Left lung (tissue), 10 donors: ENCODE data around the gene ADGRF1. TPM values are rescaled to one million over a fixed set of nuclear protein-coding genes. Genes with fewer than 3 reads are reported as not detected.
A peak's percentile ranks its signal among the peaks of the same experiment; 100 is the strongest.

Experiments used
- ATAC-seq: fragments of 200-7000 bp; cut with Tn5 transposase; one replicate; pipeline ENCODE4 v1.9.1; 2020; ENCODE audit warnings: moderate library complexity
- DNase-seq, 4 donors: peaks; one replicate each; pipeline ENCODE4 v3.0.0-alpha.2; 2013 to 2020
- H3K27ac ChIP-seq, 2 donors: fragments of 200-600 bp; sonication (generic) in 1 of 2; one replicate each; pipeline versions ENCODE4 v1.5.0 to v1.8.0; 2020 to 2021
- H3K27me3 ChIP-seq, 2 donors: fragments of 200-600 bp; sonication (generic) in 1 of 2; one replicate each; pipeline versions ENCODE4 v1.5.0 to v1.8.0; 2020 to 2021
- H3K36me3 ChIP-seq, 2 donors: fragments of 200-600 bp; sonication (generic) in 1 of 2; one replicate each; pipeline versions ENCODE4 v1.5.0 to v1.8.0; 2020 to 2021
- H3K4me1 ChIP-seq, 2 donors: fragments of 200-600 bp; one replicate each; pipeline ENCODE4 v1.8.0; 2021
- H3K4me3 ChIP-seq, 2 donors: fragments of 200-600 bp; sonication (generic) in 1 of 2; one replicate each; pipeline versions ENCODE4 v1.5.0 to v1.8.0; 2020 to 2021; ENCODE audit warnings: mild to moderate bottlenecking in 1 of 2
- H3K9me3 ChIP-seq, 2 donors: fragments of 200-600 bp; sonication (generic) in 1 of 2; one replicate each; pipeline versions ENCODE4 v1.5.0 to v1.8.0; 2020 to 2021
- intact Hi-C, 2 donors: fragments of 100-400 bp; cut with DNase I; formaldehyde crosslinking; loops; one replicate each; pipeline versions ENCODE4 v1.11.2 to v1.14.2; 2022
- polyA plus RNA-seq, 6 donors: library from polyadenylated mRNA; unstranded; fragments of 120-200 nt; gene quantifications; one replicate each; pipeline ENCODE4 v1.2.1, GENCODE V29; 2013; ENCODE audit not compliant: insufficient read length in 6 of 6
- total RNA-seq, 2 donors: library from RNA; stranded (reverse); fragmentation: NEBNext Ultra II Directional; extraction: Animal tissue kit (Norgen Biotek cat#: 25700); gene quantifications; one replicate each; pipeline ENCODE4 v1.2.1, GENCODE V29; 2021
- TF ChIP-seq, protein P1 (sequence below), 2 donors: fragments of 200-600 bp; sonication (generic) in 1 of 2; IDR thresholded peaks; one replicate each; pipeline versions ENCODE4 v1.5.0 to v1.8.0; 2021; ENCODE audit warnings: antibody characterized with exemption in 2 of 2
- donor health status: DM: no; HTN: yes; CAD: no.
- donor health status: DM: no; HTN: no; CAD: no.

The ADGRF1 gene
- total and polyA plus RNA-seq, 8 donors, result 0.21 to 30.0 (median 0.44) TPM

- Histone ChIP-seq H3K9me3 (no peaks in the 10 kb centered on the region), H3K27me3 (no peaks in the 10 kb centered on the region), H3K36me3 (no peaks in the 10 kb centered on the region), H3K4me3 (no peak overlapping the region), H3K4me1 (peaks cover 0 to 5% of the 10 kb centered on the region in 2 donors), H3K27ac (no peak overlapping the region)
- TF ChIP-seq, protein P1, sequence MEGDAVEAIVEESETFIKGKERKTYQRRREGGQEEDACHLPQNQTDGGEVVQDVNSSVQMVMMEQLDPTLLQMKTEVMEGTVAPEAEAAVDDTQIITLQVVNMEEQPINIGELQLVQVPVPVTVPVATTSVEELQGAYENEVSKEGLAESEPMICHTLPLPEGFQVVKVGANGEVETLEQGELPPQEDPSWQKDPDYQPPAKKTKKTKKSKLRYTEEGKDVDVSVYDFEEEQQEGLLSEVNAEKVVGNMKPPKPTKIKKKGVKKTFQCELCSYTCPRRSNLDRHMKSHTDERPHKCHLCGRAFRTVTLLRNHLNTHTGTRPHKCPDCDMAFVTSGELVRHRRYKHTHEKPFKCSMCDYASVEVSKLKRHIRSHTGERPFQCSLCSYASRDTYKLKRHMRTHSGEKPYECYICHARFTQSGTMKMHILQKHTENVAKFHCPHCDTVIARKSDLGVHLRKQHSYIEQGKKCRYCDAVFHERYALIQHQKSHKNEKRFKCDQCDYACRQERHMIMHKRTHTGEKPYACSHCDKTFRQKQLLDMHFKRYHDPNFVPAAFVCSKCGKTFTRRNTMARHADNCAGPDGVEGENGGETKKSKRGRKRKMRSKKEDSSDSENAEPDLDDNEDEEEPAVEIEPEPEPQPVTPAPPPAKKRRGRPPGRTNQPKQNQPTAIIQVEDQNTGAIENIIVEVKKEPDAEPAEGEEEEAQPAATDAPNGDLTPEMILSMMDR (IDR thresholded peaks at IDR 0.05), result no peak
- ATAC-seq, result no peak
- intact Hi-C loops, result no loop called here
- DNase-seq, result no peak
Observed at GRCh38 chr6:47009583-47009982, 32.5 kb downstream of the ADGRF1 start.

- ATAC-seq, result no peak
- Histone ChIP-seq H3K36me3 (no peaks in the 10 kb centered on the region), H3K27me3 (no peaks in the 10 kb centered on the region), H3K27ac (no peak overlapping the region), H3K4me3 (no peak overlapping the region), H3K4me1 (peaks cover 0 to 5% of the 10 kb centered on the region in 2 donors), H3K9me3 (no peaks in the 10 kb centered on the region)
- TF ChIP-seq, protein P1 (IDR thresholded peaks at IDR 0.05), result no peak
- intact Hi-C loops, result no loop called here
- no peak for DNase-seq
Observed at GRCh38 chr6:47008397-47008763, 33.8 kb downstream of the ADGRF1 start.

DNA sequence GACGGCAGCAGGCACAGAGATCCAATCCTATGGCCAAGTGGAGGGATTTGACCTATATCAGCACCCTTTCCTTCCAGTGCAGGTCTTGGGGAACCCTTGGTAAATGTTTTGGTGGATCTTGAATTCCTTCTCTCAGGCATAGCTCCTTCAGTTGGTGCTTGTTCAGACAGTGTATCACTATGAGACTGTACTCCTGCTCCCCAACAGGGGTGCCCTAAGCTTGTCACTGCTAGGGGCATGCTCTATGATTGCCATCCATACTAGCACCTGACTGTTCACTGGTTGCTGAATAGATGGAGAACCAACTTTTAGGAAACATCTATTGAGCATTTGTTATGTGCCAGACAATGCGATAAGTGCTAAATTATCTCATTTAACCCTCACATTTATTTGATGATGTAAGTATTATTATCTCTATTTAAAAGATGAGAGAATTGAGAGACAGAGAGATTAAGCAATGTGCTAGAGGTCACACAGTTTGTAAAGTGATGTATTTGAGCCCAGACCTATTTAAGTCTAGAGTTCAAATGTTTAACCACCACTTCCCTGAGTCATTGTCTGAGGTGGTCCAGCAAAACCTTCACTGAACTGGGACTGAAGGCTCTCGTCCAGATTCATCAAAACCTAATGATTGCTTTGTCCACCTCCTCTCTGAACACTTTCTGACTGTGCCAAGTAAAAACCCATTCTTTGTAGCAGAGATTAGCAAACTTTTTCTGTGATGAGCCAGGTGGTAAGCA lies 34.3 kb downstream of the ADGRF1 start:
- Histone ChIP-seq H3K27me3 (no peaks in the 10 kb centered on the region), H3K4me1 (peaks cover 0 to 5% of the 10 kb centered on the region in 2 donors), H3K27ac (no peak overlapping the region), H3K36me3 (no peaks in the 10 kb centered on the region), H3K4me3 (no peak overlapping the region), H3K9me3 (no peaks in the 10 kb centered on the region)
- no peak for DNase-seq
- intact Hi-C loops, result no loop called here
- no peak for ATAC-seq
- TF ChIP-seq, protein P1 (IDR thresholded peaks at IDR 0.05), result no peak

DNA sequence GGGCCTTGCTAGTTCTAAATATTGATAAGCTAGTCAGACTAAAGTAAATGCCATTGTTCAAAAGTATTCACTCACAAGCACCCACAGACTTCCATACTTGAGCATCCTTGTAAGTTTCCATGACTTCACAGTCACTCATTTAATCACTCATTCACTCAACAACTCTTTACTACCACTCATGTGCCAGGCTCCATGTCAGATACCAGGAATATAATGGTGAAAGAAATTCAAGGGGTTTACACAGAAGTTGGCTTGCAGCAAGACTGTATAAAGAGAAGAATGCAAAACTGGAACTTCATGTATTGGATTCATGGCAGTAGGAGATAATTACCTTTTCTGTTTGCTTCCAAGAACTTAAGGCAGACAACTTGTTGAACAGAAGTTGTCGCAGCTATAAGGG lies 36.6 kb downstream of the ADGRF1 start:
- Histone ChIP-seq H3K4me1 (peaks cover 0 to 5% of the 10 kb centered on the region in 2 donors), H3K9me3 (no peaks in the 10 kb centered on the region), H3K36me3 (no peaks in the 10 kb centered on the region), H3K27ac (peak overlapping the region in 1 of 2 donors; percentile 61), H3K27me3 (no peaks in the 10 kb centered on the region), H3K4me3 (no peak overlapping the region)
- TF ChIP-seq, protein P1 (IDR thresholded peaks at IDR 0.05), result no peak
- intact Hi-C loops, result no loop called here
- DNase-seq, result no peak
- ATAC-seq, result peak; percentile 59

- Histone ChIP-seq H3K27me3 (no peaks in the 10 kb centered on the region), H3K27ac (peak overlapping the region in 1 of 2 donors; percentile 61), H3K4me1 (peaks cover 0 to 5% of the 10 kb centered on the region in 2 donors), H3K4me3 (no peak overlapping the region), H3K36me3 (no peaks in the 10 kb centered on the region), H3K9me3 (no peaks in the 10 kb centered on the region)
- TF ChIP-seq, protein P1 (IDR thresholded peaks at IDR 0.05), result no peak
- ATAC-seq (peak; percentile 58), DNase-seq (no peak)
- intact Hi-C loops, result no loop called here
Observed at GRCh38 chr6:47004463-47004862, 37.7 kb downstream of the ADGRF1 start.
